HepG2 (cell line): ENCODE measurements around the gene TEAD3. TPM values are rescaled to one million over a fixed set of nuclear protein-coding genes. Genes with fewer than 3 reads are reported as not detected.

Experiments used
- AGO2 ChIP-seq: fragments of 200-400 bp; formaldehyde crosslinking; optimal IDR thresholded peaks from 2 replicates; pipeline ENCODE3; 2017; ENCODE audit warnings: mild to moderate bottlenecking, low read depth, low read length, moderate library complexity
- MED8 ChIP-seq: sonication (generic); formaldehyde crosslinking; IDR thresholded peaks from 2 replicates; pipeline ENCODE4 v1.8.1; 2023; ENCODE audit warnings: mild to moderate bottlenecking, missing genetic modification reagents; ENCODE audit not compliant: insufficient replicate concordance
- NAIF1 ChIP-seq: sonication (generic); formaldehyde crosslinking; IDR thresholded peaks from 2 replicates; pipeline ENCODE4 v1.5.0; 2020; ENCODE audit warnings: mild to moderate bottlenecking, missing genetic modification reagents, borderline replicate concordance
- PBX2 ChIP-seq: IDR thresholded peaks from 2 replicates; pipeline ENCODE4 v1.6.1; 2016; ENCODE audit warnings: control low read depth
- RBM39 ChIP-seq: fragments of 200-400 bp; formaldehyde crosslinking; IDR thresholded peaks from one replicate; pipeline ENCODE4 v1.6.1; 2018; ENCODE audit warnings: antibody characterized with exemption, mild to moderate bottlenecking, low read depth, low read length; ENCODE audit not compliant: poor library complexity, severe bottlenecking
- ZFP36L2 ChIP-seq: sonication (generic); formaldehyde crosslinking; IDR thresholded peaks from 2 replicates; pipeline ENCODE4 v1.4.0; 2020; ENCODE audit warnings: missing genetic modification reagents
- ZFP82 ChIP-seq: sonication (generic); formaldehyde crosslinking; IDR thresholded peaks from 2 replicates; pipeline ENCODE4 v1.5.1; 2020; ENCODE audit warnings: mild to moderate bottlenecking, missing genetic modification reagents, borderline replicate concordance
- ZFX ChIP-seq: sonication (generic); formaldehyde crosslinking; IDR thresholded peaks from 2 replicates; pipeline ENCODE4 v1.4.0; 2020; ENCODE audit warnings: mild to moderate bottlenecking, low read depth, missing genetic modification reagents, moderate library complexity
- ZIK1 ChIP-seq: sonication (generic); formaldehyde crosslinking; IDR thresholded peaks from 2 replicates; pipeline ENCODE4 v1.5.0; 2020; ENCODE audit warnings: mild to moderate bottlenecking, low read depth, missing genetic modification reagents, borderline replicate concordance
- ZNF18 ChIP-seq: sonication (generic); formaldehyde crosslinking; IDR thresholded peaks from 2 replicates; pipeline ENCODE4 v1.8.0; 2022; ENCODE audit warnings: mild to moderate bottlenecking, missing genetic modification reagents; ENCODE audit not compliant: insufficient replicate concordance
- ZNF276 ChIP-seq: sonication (generic); formaldehyde crosslinking; IDR thresholded peaks from 2 replicates; pipeline ENCODE4 v1.4.0; 2020; ENCODE audit warnings: mild to moderate bottlenecking, low read depth, missing genetic modification reagents
- ZNF44 ChIP-seq: sonication (generic); formaldehyde crosslinking; IDR thresholded peaks from 2 replicates; pipeline ENCODE4 v1.5.1; 2020; ENCODE audit warnings: mild to moderate bottlenecking, missing genetic modification reagents
- ZNF501 ChIP-seq: sonication (generic); formaldehyde crosslinking; IDR thresholded peaks from 2 replicates; pipeline ENCODE4 v1.5.1; 2020; ENCODE audit warnings: mild to moderate bottlenecking, moderate library complexity, missing genetic modification reagents
- ZNF737 ChIP-seq: sonication (generic); formaldehyde crosslinking; IDR thresholded peaks from 2 replicates; pipeline ENCODE4 v1.5.0; 2020; ENCODE audit warnings: missing genetic modification reagents, mild to moderate bottlenecking, borderline replicate concordance
- ZSCAN20 ChIP-seq: sonication (generic); formaldehyde crosslinking; IDR thresholded peaks from 2 replicates; pipeline ENCODE4 v1.4.0; 2020; ENCODE audit warnings: missing genetic modification reagents, mild to moderate bottlenecking, borderline replicate concordance
- ZSCAN29 ChIP-seq: sonication (generic); formaldehyde crosslinking; conservative IDR thresholded peaks from 2 replicates; pipeline ENCODE4 v1.4.0; 2020; ENCODE audit warnings: mild to moderate bottlenecking, missing genetic modification reagents
- polyA plus RNA-seq, 8 experiments: library from polyadenylated mRNA; depleted of rRNA in 3 of 8; stranded (reverse) in 7 of 8; unstranded in 1 of 8; fragments of >200 nt; fragmentation: Illumina TruSeq in 4 of 8; extraction: Trizol in 4 of 8; gene quantifications; 2 replicates each; pipeline versions ENCODE4 v1.2.1 to v1.2.3, GENCODE V29; 2011 to 2016; ENCODE audit warnings: low read depth in 4 of 8, missing spikeins in 1 of 8, mixed read lengths in 1 of 8; ENCODE audit not compliant: insufficient read depth in 1 of 8
- total RNA-seq, 5 experiments: library from RNA; depleted of rRNA; stranded (reverse); fragments of >200 nt; fragmentation: Illumina TruSeq; extraction: Trizol; gene quantifications; 2 replicates each; pipeline ENCODE4 v1.2.3, GENCODE V29; 2016; ENCODE audit warnings: low read depth in 1 of 5

Gene TEAD3
- total and polyA plus RNA-seq, 2 of the 13 experiments (the other 11 are each of a cell fraction or from before 2014, with no cell fraction given), result 15.1 to 16.5 TPM

- TF ChIP-seq ZFX (CRISPR knock-in tag), result peak; percentile 94
- peak; percentile 100 for TF ChIP-seq AGO2
- TF ChIP-seq ZFP82, result peak; percentile 80; the same call in 1 of the 2 replicates
- TF ChIP-seq ZNF44 (CRISPR knock-in tag), result peak; percentile 74; the same call in 1 of the 2 replicates
- peak; percentile 51 for TF ChIP-seq ZIK1 (CRISPR knock-in tag)
- TF ChIP-seq ZFP36L2 (CRISPR knock-in tag), result peak; percentile 61; the same call in 1 of the 2 replicates
- TF ChIP-seq PBX2, result no peak
- TF ChIP-seq ZNF501 (CRISPR knock-in tag), result peak; percentile 100
- peak; percentile 96 for TF ChIP-seq NAIF1
- TF ChIP-seq MED8 (CRISPR knock-in tag), result peak; percentile 88
- TF ChIP-seq ZNF737 (CRISPR knock-in tag), result peak; percentile 82
- TF ChIP-seq ZSCAN29 (CRISPR knock-in tag), result peak; percentile 91
- peak; percentile 99 for TF ChIP-seq RBM39
- TF ChIP-seq ZSCAN20, result no peak; the same call in 1 of the 2 replicates
- TF ChIP-seq ZNF276 (CRISPR knock-in tag), result peak; percentile 93
- TF ChIP-seq ZNF18 (CRISPR knock-in tag), result peak; percentile 82
These were observed 28.5 kb downstream of the TEAD3 start, which contains the start of gene RPL10A (continued) for GRCh38 chr6:35468181-35468979.
